ENCODE data around the gene JAZF1.

DNA sequence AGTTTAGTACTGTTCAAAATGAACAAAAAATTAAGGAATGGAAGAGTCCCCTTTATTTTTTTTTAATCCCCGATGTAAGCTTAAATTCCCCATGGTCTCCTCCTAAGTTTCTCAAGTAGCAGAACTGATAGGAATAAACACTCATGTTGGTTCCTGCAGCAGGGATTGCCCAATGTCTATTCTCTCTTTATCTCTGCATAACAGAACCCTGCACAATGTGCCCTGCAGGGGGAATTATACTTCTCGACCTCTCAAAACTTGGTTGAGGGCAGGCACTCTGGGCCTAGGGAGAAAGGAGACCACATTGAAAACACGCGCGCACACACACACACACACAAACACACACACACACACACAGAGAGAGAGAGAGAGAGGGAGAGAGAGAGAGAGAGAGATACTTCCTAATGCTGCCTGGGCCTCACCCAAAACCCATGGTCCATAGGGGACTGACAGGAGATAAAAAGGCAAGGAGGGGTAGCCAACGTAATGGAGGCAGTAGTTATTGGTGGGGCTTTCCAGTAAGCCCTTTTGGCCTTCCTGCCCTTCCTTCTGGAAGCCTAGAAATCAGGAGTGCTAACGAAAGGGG, 22.7 kb downstream of the JAZF1 start:
- no peak for TF ChIP-seq POLR2A (IDR thresholded peaks at IDR 0.05)
- TF ChIP-seq, protein P1, sequence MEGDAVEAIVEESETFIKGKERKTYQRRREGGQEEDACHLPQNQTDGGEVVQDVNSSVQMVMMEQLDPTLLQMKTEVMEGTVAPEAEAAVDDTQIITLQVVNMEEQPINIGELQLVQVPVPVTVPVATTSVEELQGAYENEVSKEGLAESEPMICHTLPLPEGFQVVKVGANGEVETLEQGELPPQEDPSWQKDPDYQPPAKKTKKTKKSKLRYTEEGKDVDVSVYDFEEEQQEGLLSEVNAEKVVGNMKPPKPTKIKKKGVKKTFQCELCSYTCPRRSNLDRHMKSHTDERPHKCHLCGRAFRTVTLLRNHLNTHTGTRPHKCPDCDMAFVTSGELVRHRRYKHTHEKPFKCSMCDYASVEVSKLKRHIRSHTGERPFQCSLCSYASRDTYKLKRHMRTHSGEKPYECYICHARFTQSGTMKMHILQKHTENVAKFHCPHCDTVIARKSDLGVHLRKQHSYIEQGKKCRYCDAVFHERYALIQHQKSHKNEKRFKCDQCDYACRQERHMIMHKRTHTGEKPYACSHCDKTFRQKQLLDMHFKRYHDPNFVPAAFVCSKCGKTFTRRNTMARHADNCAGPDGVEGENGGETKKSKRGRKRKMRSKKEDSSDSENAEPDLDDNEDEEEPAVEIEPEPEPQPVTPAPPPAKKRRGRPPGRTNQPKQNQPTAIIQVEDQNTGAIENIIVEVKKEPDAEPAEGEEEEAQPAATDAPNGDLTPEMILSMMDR (IDR thresholded peaks at IDR 0.05), result no peak
